Renal pelvis (tissue), 4 donors: ENCODE measurements around the gene KLF16. TPM values are rescaled to one million over a fixed set of nuclear protein-coding genes. Genes with fewer than 3 reads are reported as not detected.
A peak's percentile ranks its signal among the peaks of the same experiment; 100 is the strongest.
"Not testable (repeated sequence)": the region's sequence is repeated elsewhere in the genome, so short reads cannot be mapped to it uniquely, and the experiment has no call there.

Experiments used
- DNase-seq: peaks from one replicate; pipeline ENCODE4 v3.0.0-alpha.2; 2013
- polyA plus RNA-seq, 3 donors: library from polyadenylated mRNA; unstranded; fragments of 120-200 nt; gene quantifications; one replicate each; pipeline ENCODE4 v1.2.1, GENCODE V29; 2013; ENCODE audit not compliant: insufficient read length in 3 of 3

Gene KLF16
- polyA plus RNA-seq, 3 donors, result 7.8 to 11.7 (median 11.3) TPM

GRCh38 chr19:1885398-1886119 is 22.2 kb upstream of the KLF16 start, which contains the start of gene ABHD17A:
ABHD17A (minus strand) TSS chr19:1885496; CDS start chr19:1881566, 3,930 bp downstream.
- DNase-seq, result peak; percentile 94

- DNase-seq, result no peak
Measured at GRCh38 chr19:1884719-1885334, 21.4 kb upstream of the KLF16 start.

GRCh38 chr19:1884291-1884718 is 20.9 kb upstream of the KLF16 start:
- DNase-seq, result no peak

GRCh38 chr19:1883784-1884183 is 20.4 kb upstream of the KLF16 start:
- DNase-seq, result no peak

GRCh38 chr19:1882786-1883692 is 19.7 kb upstream of the KLF16 start:
- no peak for DNase-seq

GRCh38 chr19:1882089-1882785 is 18.9 kb upstream of the KLF16 start:
- DNase-seq, result no peak

GRCh38 chr19:1881393-1882088 is 18.2 kb upstream of the KLF16 start:
- not testable (repeated sequence) for DNase-seq

- no peak for DNase-seq
Measured at GRCh38 chr19:1880611-1881392, 17.4 kb upstream of the KLF16 start.

GRCh38 chr19:1879982-1880381 is 16.6 kb upstream of the KLF16 start:
- not testable (repeated sequence) for DNase-seq

GRCh38 chr19:1878583-1878982 is 15.2 kb upstream of the KLF16 start:
- DNase-seq, result not testable (repeated sequence)

GRCh38 chr19:1877280-1877660 is 13.9 kb upstream of the KLF16 start:
- not testable (repeated sequence) for DNase-seq

GRCh38 chr19:1876496-1877279 is 13.3 kb upstream of the KLF16 start:
- DNase-seq, result not testable (repeated sequence)

GRCh38 chr19:1875646-1876495 is 12.5 kb upstream of the KLF16 start:
- DNase-seq, result peak; percentile 91

GRCh38 chr19:1875265-1875645 is 11.9 kb upstream of the KLF16 start:
- not testable (repeated sequence) for DNase-seq

GRCh38 chr19:1874554-1875185 is 11.3 kb upstream of the KLF16 start:
- DNase-seq, result no peak

- no peak for DNase-seq
Measured at GRCh38 chr19:1873524-1874473, 10.4 kb upstream of the KLF16 start.
